Caco-2 (cell line): ENCODE data around the gene RNF41. TPM values are rescaled to one million over a fixed set of nuclear protein-coding genes. Genes with fewer than 3 reads are reported as not detected.

Experiments used
- Bru-seq: library from RNA; stranded (reverse); fragments of 400-500 nt; gene quantifications from one replicate; lab custom pipeline; 2021; lab: Mats Ljungman, UMichigan
- BruChase-seq, 2 experiments: library from RNA; stranded (reverse); fragments of 400-500 nt; gene quantifications; one replicate each; lab custom pipeline; 2021; lab: Mats Ljungman, UMichigan
- BruUV-seq: library from RNA; stranded (reverse); fragments of 400-500 nt; replicated peaks from 2 replicates; lab custom pipeline; 2021; lab: Mats Ljungman, UMichigan
- CTCF ChIA-PET: fragments of 300-600 bp; sonication (Branson Sonifier 250); formaldehyde crosslinking; loops from one replicate; lab custom pipeline; 2022; ENCODE audit warnings: antibody characterized with exemption; lab: Charles Lee
- POLR2A ChIA-PET: fragments of 300-600 bp; sonication (Branson Sonifier 250); formaldehyde crosslinking; loops from one replicate; lab custom pipeline; 2022; ENCODE audit warnings: antibody characterized with exemption; lab: Charles Lee
- DNase-seq, 2 experiments: peaks; one replicate each; pipeline versions ENCODE4 v3.0.0 to v3.0.0-alpha.2; 2020 to 2022
- H3K27me3 ChIP-seq: replicated peaks from 2 replicates; pipeline ENCODE4 v1.6.0; 2011; ENCODE audit warnings: low read length; ENCODE audit not compliant: control insufficient read depth, insufficient read depth
- H3K36me3 ChIP-seq: 2 replicates; pipeline ENCODE4 v1.5.1; 2011; ENCODE audit warnings: low read length; ENCODE audit not compliant: control insufficient read depth, insufficient read depth
- H3K4me1 ChIP-seq: fragments of 250-450 bp; sonication (Bioruptor Pico); 2 replicates; pipeline ENCODE4 v1.5.1; 2020; ENCODE audit warnings: mild to moderate bottlenecking
- H3K4me3 ChIP-seq: 2 replicates; pipeline ENCODE4 v1.5.1; 2011; ENCODE audit warnings: low read depth, mild to moderate bottlenecking, control low read depth, low read length
- H3K9me3 ChIP-seq: fragments of 250-450 bp; sonication (Bioruptor Pico); 2 replicates; pipeline ENCODE4 v1.5.1; 2020; ENCODE audit warnings: mild to moderate bottlenecking, moderate library complexity
- H3K27ac Mint-ChIP-seq: one replicate; pipeline ENCODE4 v1.8.0; 2022; ENCODE audit warnings: mixed read lengths; ENCODE audit not compliant: unreplicated experiment
- H3K27me3 Mint-ChIP-seq: one replicate; pipeline ENCODE4 v1.8.0; 2022; ENCODE audit warnings: mixed read lengths; ENCODE audit not compliant: insufficient read depth, unreplicated experiment
- H3K36me3 Mint-ChIP-seq: one replicate; pipeline ENCODE4 v1.8.0; 2022; ENCODE audit warnings: mild to moderate bottlenecking, mixed read lengths; ENCODE audit not compliant: insufficient read depth, unreplicated experiment
- H3K4me1 Mint-ChIP-seq: one replicate; pipeline ENCODE4 v1.8.0; 2022; ENCODE audit warnings: low read depth, mixed read lengths; ENCODE audit not compliant: unreplicated experiment
- H3K4me3 Mint-ChIP-seq: one replicate; pipeline ENCODE4 v1.8.0; 2022; ENCODE audit warnings: mild to moderate bottlenecking, moderate library complexity, mixed read lengths; ENCODE audit not compliant: unreplicated experiment
- H3K9me3 Mint-ChIP-seq: one replicate; pipeline ENCODE4 v1.8.0; 2022; ENCODE audit warnings: mixed read lengths; ENCODE audit not compliant: unreplicated experiment
- CTCF ChIP-seq, 2 experiments: fragments of 200-600 bp in 1 of 2; IDR thresholded peaks; 1 replicate in 1 of 2; 2 replicates in 1 of 2; pipeline versions ENCODE4 v1.5.1 to v1.8.0; 2011 to 2022; ENCODE audit warnings: antibody characterized with exemption in 1 of 2, control low read depth in 1 of 2, inconsistent platforms in 1 of 2, low read depth in 1 of 2, low read length in 1 of 2, mild to moderate bottlenecking in 1 of 2, moderate library complexity in 1 of 2; ENCODE audit not compliant: insufficient read depth in 1 of 2, severe bottlenecking in 1 of 2, unreplicated experiment in 1 of 2
- intact Hi-C: fragments of 100-400 bp; cut with micrococcal nuclease; formaldehyde crosslinking; loops from one replicate; pipeline ENCODE4 v1.10.0; 2022; ENCODE audit not compliant: unreplicated experiment
- long read RNA-seq: library from polyadenylated mRNA; stranded (forward); transcript quantifications from one replicate; pipeline ENCODE4 v2.0.0, GENCODE V29; 2022
- total RNA-seq: library from RNA; stranded (reverse); gene quantifications from 2 replicates; pipeline ENCODE4 v1.2.3, GENCODE V29; 2022

RNF41 gene
- total RNA-seq: 48.0 and 53.4 TPM in 2 replicates
- percentile 69 among the genes with signal in this experiment for Bru-seq, nascent RNA
- percentile 85 among the genes with signal in this experiment for BruChase-seq, experiment 1, labeled RNA remaining after a 2-hour chase
- BruChase-seq, experiment 2, labeled RNA remaining after a 6-hour chase: percentile 84 among the genes with signal in this experiment
- long read RNA-seq, full-length matches to known transcripts: 20 of 35 reads
- long read RNA-seq, partial matches to known transcripts: 5 of 35 reads
- long read RNA-seq, other reads (novel, unspliced or antisense): 10 of 35 reads

- Histone ChIP-seq H3K36me3 (no peaks in the 10 kb centered on the region), H3K4me1 (peaks cover 4% of the 10 kb centered on the region), H3K9me3 (no peaks in the 10 kb centered on the region), H3K27me3 (no peaks in the 10 kb centered on the region), H3K4me3 (peak within 1 kb of the TSS; percentile 66)
- BruUV-seq: TSS peak; percentile 65
- H3K4me3 Mint-ChIP-seq: peak within 1 kb of the TSS; percentile 99
- peaks cover 41% of the 10 kb centered on the region for H3K36me3 Mint-ChIP-seq
- H3K27ac Mint-ChIP-seq: peak within 1 kb of the TSS; percentile 98
- ChIA-PET CTCF (interaction anchor here (0.6 to 4.2 kb wide), 18 partner anchors 9 to 175 kb away, joined by 3 to 61 read pairs (median 6); partner anchors contain the start of genes ANKRD52, COQ10A, ESYT1 and SMARCC2), POLR2A (interaction anchor here (0.6 to 2.8 kb wide), 24 partner anchors 9 to 1121 kb away, joined by 3 to 19 read pairs (median 5); partner anchors contain the start of genes ANKRD52, CNPY2, COQ10A and ESYT1)
- peak; percentile 97 to 98 for DNase-seq
- peaks cover under 1% of the 10 kb centered on the region for H3K4me1 Mint-ChIP-seq
- H3K27me3 Mint-ChIP-seq: no peaks in the 10 kb centered on the region
- peak in 1 of 2 experiments; percentile 16 for TF ChIP-seq CTCF (IDR thresholded peaks at IDR 0.05; ENCODE audit: insufficient read depth in 1 of 2, low read depth in 1 of 2, low read length in 1 of 2, severe bottlenecking in 1 of 2, unreplicated experiment in 1 of 2)
- intact Hi-C loops: loop anchor here (1.0 to 5.0 kb wide), 2 partner anchors 8 to 35 kb away; partner anchors contain the start of genes ANKRD52 and SLC39A5
- peaks cover under 1% of the 10 kb centered on the region for H3K9me3 Mint-ChIP-seq
Observed at GRCh38 chr12:56221757-56222530, at the start of gene RNF41. Gene RNF41, minus strand, starts transcription at chr12:56221922. Its CDS starts 7,875 bp downstream, at chr12:56214047.

- H3K9me3 Mint-ChIP-seq: no peaks in the 10 kb centered on the region
- BruUV-seq: no TSS peak
- CTCF ChIA-PET: interaction anchor here (1.3 kb wide), 1 partner anchor 65 kb away, joined by 3 read pairs; no protein-coding TSS in a partner anchor
Observed at GRCh38 chr12:56271031-56271430, 49.3 kb upstream of the RNF41 start.

More at GRCh38 chr12:56271031-56271430, 49.3 kb upstream of the RNF41 start:
- H3K27me3 ChIP-seq: no peaks in the 10 kb centered on the region
- DNase-seq: no peak
- H3K4me3 ChIP-seq: no peak overlapping the region
- Mint-ChIP-seq H3K4me3 (no peak overlapping the region), H3K4me1 (peaks cover 6% of the 10 kb centered on the region), H3K27me3 (no peaks in the 10 kb centered on the region), H3K27ac (no peak overlapping the region), H3K36me3 (peaks cover 64% of the 10 kb centered on the region)
- intact Hi-C loops: loop anchor here (5.0 kb wide), 1 partner anchor 79 kb away; no protein-coding TSS in a partner anchor
- TF ChIP-seq CTCF (IDR thresholded peaks at IDR 0.05; ENCODE audit: insufficient read depth in 1 of 2, low read depth in 1 of 2, low read length in 1 of 2, severe bottlenecking in 1 of 2, unreplicated experiment in 1 of 2): peak; percentile 25 to 53
- POLR2A ChIA-PET: no interaction called here
- H3K36me3 ChIP-seq: no peaks in the 10 kb centered on the region; the same call in none of the 2 replicates
- no peaks in the 10 kb centered on the region for H3K4me1 ChIP-seq
- H3K9me3 ChIP-seq: no peaks in the 10 kb centered on the region
